Measurements from ENCODE around the gene CDKN2B-AS1. TPM values are rescaled to one million over a fixed set of nuclear protein-coding genes. Genes with fewer than 3 reads are reported as not detected.

Gene CDKN2B-AS1
- polyA plus RNA-seq, 2 of the 4 experiments (the other 2 are of a cell fraction) = not detected

GRCh38 chr9:22158927-22159346 lies 164.3 kb downstream of the CDKN2B-AS1 start:
- DNase-seq (ENCODE audit: low read depth in 1 of 2, low spot score in 1 of 2) (peak in 1 of 2 experiments; percentile 94), ATAC-seq (peak; percentile 90 to 97), FAIRE-seq (peak; percentile 83)
- ChIA-PET CTCF (interaction anchor here (0.7 to 3.2 kb wide), 2 partner anchors 80 to 85 kb away, joined by 3 to 13 read pairs; no protein-coding TSS in a partner anchor), POLR2A (interaction anchor here (0.5 to 1.3 kb wide), 4 partner anchors 8 to 53 kb away, joined by 3 to 6 read pairs (median 4); no protein-coding TSS in a partner anchor)
- H3K27ac ChIP-seq = peak overlapping the region; percentile 89 to 90
- TF ChIP-seq JUN (IDR thresholded peaks at IDR 0.05) (peak; percentile 99), RARB (CRISPR knock-in tag; IDR thresholded peaks at IDR 0.05) (peak; percentile 59; the same call in 1 of the 2 replicates), CEBPB (IDR thresholded peaks at IDR 0.05) (peak; percentile 97 to 99), ATOH8 (CRISPR knock-in tag; IDR thresholded peaks at IDR 0.05; ENCODE audit: low read depth) (peak; percentile 35; the same call in 1 of the 2 replicates), POLR2A (IDR thresholded peaks at IDR 0.05; ENCODE audit: low read length) (no peak), HES2 (IDR thresholded peaks at IDR 0.05) (peak; percentile 89), MAZ (IDR thresholded peaks at IDR 0.05; ENCODE audit: borderline replicate concordance, low read depth, low read length) (no peak), BCL3 (IDR thresholded peaks at IDR 0.05) (peak; percentile 98), HOXB5 (CRISPR knock-in tag; IDR thresholded peaks at IDR 0.05) (no peak), EP300 (IDR thresholded peaks at IDR 0.05) (peak; percentile 99), ZFP36 (IDR thresholded peaks at IDR 0.05; ENCODE audit: borderline replicate concordance, partially characterized antibody) (no peak), FOSB (CRISPR knock-in tag; IDR thresholded peaks at IDR 0.05) (no peak), MAX (IDR thresholded peaks at IDR 0.05) (peak; percentile 83), HEYL (CRISPR knock-in tag; IDR thresholded peaks at IDR 0.05) (no peak), SMC3 (IDR thresholded peaks at IDR 0.05) (peak; percentile 70), REST (IDR thresholded peaks at IDR 0.05) (no peak), MYC (IDR thresholded peaks at IDR 0.05; ENCODE audit: borderline replicate concordance, low read length) (0 out of 2 replicates have a peak, but pooled peaks have one; percentile 59), KDM5A (IDR thresholded peaks at IDR 0.05) (no peak), RAD21 (conservative IDR thresholded peaks at IDR 0.05 in 1 of 2, IDR thresholded peaks at IDR 0.05 in 1 of 2) (peak; percentile 17 to 68; a peak in 4 of 5 replicates), RCOR1 (IDR thresholded peaks at IDR 0.05; ENCODE audit: low read depth, low read length) (no peak), FOXS1 (CRISPR knock-in tag; IDR thresholded peaks at IDR 0.05) (no peak), CHD2 (IDR thresholded peaks at IDR 0.05; ENCODE audit: low read length, partially characterized antibody) (peak; percentile 22), RNF2 (IDR thresholded peaks at IDR 0.05; ENCODE audit: borderline replicate concordance, low read depth) (no peak), FOSL2 (IDR thresholded peaks at IDR 0.05) (peak; percentile 96), FOSL2 (CRISPR knock-in tag; IDR thresholded peaks at IDR 0.05) (peak; percentile 94), NPAS2 (CRISPR knock-in tag; IDR thresholded peaks at IDR 0.05; ENCODE audit: borderline replicate concordance) (no peak), ZNF302 (CRISPR knock-in tag; IDR thresholded peaks at IDR 0.05) (no peak), PBX3 (IDR thresholded peaks at IDR 0.05) (peak; percentile 47; the same call in 1 of the 2 replicates), MAFK (IDR thresholded peaks at IDR 0.05; ENCODE audit: partially characterized antibody) (peak; percentile 55), GATA3 (IDR thresholded peaks at IDR 0.05; ENCODE audit: borderline replicate concordance) (peak; percentile 96), JUNB (IDR thresholded peaks at IDR 0.05) (peak; percentile 99)
- peak overlapping the region; percentile 76 for H3K4me2 ChIP-seq
- WGBS (ENCODE audit: missing lambda C conversion rate) = 4% methylated on average over 3 of the region's 3 CpGs
- H3K4me3 ChIP-seq = peak overlapping the region; percentile 18; the same call in 1 of the 3 replicates
- H3K9me3 ChIP-seq = no peaks in the 10 kb centered on the region
- peaks cover 57% of the 10 kb centered on the region for H3K4me1 ChIP-seq
